GM20431 (cell line): ENCODE results near the gene ELP4.
"Not testable (repeated sequence)": the region's sequence is repeated elsewhere in the genome, so short reads cannot be mapped to it uniquely, and the experiment has no call there.

ENCODE experiments used
- in situ Hi-C: fragments of 300-500 bp; cut with MseI, MboI; formaldehyde crosslinking; loops from one replicate; pipeline ENCODE4 v1.15.0; 2020; ENCODE audit warnings: low sequenced_read_pairs; ENCODE audit not compliant: unreplicated experiment

ELP4 gene

DNA sequence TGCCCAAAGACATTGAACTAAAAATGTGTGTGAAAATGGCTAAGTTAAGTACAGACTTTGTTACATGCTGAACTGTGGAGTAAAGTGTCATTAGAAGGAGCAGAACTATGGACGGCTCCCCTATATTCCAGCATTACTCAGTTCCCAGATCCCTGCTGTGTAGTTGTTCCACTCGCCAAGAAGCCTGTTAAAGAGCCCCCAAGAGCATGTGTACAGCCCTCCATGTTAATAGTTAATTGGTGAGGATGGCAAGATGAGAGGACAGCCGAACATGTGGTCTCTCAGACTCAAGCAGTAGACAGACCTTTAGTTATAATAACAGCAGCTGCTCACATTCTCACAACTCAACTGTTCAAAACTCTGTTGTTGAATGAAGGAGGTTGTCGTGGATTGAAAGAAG lies 127.4 kb downstream of the ELP4 start:
- in situ Hi-C loops, result no loop called here

- in situ Hi-C loops, result no loop called here
Observed at GRCh38 chr11:31640611-31641010, 131.0 kb downstream of the ELP4 start.

DNA sequence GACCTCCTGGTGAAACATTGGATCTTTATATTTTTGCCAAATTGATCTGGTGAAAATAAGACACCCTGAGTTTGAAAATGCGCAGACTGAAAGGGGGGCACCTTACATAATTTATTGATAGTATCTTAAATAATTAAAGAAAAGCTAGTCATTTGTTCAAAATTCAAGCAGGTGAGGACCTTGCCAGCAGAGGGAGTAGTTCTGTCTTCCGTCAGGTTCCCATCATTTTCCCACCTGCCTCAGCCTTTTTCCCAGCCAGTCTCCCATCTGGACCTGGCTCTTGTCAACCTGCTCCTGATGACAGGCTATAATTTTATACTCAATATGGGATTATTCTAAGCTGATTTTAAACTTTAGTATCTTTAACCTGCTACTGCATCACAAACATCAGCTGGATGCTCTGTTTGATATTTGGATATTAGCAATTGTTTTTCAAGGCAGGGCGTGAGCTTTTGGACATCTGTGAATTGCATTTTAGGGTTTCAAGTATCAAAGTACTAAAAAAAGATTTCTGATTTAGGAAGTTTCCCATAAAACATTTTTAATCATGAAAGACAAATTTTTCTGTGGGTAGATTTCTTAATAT lies 132.0 kb downstream of the ELP4 start:
- in situ Hi-C loops, result no loop called here

DNA sequence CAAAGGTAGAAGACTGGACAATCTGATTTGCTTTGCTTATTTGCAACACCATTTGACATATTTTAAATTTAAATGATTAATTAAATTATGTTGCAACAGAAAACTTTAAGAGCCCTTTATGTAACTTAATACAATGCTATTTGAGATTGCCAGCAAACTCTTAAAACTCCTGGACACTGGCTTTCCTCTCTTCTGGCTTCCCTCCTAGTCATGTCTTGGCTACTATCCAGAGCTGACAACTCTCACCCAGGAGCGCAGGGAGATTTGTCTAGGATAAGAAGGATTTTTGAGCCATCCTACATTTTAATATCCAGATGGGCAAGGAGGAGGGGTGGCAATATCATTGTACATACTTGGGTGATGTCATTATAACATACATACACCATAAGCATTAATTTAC lies 134.3 kb downstream of the ELP4 start:
- in situ Hi-C loops, result no loop called here

DNA sequence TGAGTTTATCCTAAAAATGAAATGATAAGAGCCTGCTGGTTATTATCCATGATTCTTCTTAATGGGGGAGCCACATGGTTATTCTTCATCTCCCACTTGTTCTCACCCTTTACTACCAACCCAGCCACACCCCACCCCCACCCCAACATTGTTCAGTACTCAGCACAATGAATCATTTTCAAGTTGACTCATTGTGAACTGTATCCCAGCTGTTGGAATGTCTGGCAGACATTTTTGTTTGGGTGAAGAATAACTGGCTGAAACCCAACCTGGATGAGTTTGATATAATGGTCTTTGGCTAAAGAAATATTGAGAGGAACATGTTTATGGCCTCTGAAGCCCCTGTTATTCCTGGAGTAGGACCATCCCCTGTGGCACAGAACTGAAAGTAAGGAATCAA lies 136.2 kb downstream of the ELP4 start:
- in situ Hi-C loops, result no loop called here

GRCh38 chr11:31646216-31646615 lies 136.6 kb downstream of the ELP4 start:
- in situ Hi-C loops, result no loop called here

DNA sequence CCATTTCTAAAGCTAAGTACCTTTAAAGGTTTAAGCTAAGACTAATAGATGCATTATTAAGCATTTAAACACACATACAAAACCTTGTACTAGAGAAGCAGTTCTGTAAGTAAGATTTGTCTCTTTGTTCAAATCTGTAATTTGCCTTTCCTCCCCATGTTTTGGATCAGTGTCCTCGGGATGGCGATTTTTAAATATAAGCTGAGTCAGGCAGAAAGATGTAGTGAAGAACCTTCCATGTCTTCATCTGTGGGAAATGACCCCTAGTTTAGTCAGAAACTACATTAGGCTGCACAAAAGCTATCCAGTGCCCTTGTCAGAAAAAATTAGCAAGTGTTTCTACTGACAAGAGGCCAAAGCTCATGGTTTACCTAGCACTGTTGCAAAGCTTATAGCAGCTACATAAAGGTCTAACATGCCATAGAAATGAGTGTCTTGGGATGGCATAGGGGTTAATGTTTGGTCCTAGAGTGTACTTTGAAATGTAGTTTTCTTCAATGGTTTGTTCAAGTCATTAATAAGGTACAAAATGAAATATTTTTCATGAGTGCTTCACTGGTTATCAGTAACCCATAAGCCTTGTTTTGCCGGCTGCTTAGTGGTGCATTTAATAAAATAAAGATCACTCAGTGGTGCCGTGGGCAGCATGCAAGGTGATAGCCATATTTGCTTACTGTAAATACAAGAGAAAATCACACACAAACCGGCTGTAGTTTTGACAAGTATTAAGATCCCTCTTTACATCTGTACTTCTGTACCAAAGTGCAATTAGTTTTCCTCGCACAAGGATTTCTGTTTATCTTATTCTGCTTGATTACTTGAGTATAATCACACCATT lies 139.8 kb downstream of the ELP4 start:
- in situ Hi-C loops, result no loop called here

DNA sequence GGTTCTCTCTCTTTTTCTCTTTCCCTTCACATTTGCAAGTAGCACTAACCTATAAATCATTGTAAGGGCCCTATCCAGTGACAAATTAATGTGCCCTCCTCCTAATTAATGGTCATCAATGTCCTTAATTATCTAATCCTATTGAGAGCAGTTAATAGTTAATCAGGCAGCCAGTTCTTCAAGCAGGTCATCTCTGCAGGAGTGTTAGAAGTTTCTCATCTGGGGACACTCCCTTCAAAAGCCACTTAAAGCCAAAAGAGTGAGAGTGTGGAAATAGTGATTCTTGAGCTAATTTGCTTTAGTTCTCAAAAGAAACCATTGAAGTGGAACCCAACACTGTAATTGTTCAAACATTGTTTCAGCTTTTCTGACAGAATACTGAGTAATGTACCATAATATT lies 141.6 kb downstream of the ELP4 start:
- in situ Hi-C loops, result no loop called here

- in situ Hi-C loops, result no loop called here
Observed at GRCh38 chr11:31651822-31652221, 142.3 kb downstream of the ELP4 start.

GRCh38 chr11:31652528-31652927 lies 143.0 kb downstream of the ELP4 start:
- in situ Hi-C loops, result no loop called here

DNA sequence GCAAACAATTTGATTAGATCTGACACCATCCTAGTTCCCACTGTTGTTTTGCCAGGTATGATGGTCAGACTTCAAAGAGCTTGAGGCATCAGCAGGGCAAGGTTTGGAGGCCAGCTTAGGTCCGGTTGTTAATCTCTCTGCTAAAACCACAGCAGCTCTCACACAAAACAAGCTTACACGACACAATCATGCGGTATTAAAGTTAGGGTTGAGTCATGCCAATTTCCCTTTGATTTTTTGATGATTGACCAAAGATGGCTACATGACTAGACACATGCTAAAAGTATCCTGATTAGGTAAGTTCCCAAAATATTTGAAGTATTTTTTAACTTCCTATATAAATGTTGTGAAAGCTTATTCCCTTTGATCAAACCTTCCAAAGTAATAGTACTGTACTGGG lies 145.9 kb downstream of the ELP4 start:
- in situ Hi-C loops, result no loop called here

DNA sequence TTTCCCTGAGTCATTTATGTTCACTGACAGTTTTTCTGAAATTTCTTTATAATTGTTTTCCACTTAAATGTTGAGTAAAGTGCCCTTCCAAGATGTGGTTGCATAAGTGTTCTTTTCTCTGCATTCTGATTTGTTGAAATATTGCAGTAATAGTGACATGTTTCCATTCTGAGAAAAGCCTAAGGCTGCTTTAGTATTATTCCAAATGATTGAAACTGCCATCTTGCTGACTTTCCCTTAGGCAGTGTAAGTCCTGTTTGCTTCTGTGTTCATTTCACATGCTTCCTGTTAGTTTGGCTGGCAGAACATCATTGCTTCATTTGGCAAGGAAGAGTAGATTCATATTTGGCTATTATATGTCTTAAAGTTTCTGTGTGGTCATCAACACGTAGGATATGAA lies 146.5 kb downstream of the ELP4 start:
- in situ Hi-C loops, result no loop called here

DNA sequence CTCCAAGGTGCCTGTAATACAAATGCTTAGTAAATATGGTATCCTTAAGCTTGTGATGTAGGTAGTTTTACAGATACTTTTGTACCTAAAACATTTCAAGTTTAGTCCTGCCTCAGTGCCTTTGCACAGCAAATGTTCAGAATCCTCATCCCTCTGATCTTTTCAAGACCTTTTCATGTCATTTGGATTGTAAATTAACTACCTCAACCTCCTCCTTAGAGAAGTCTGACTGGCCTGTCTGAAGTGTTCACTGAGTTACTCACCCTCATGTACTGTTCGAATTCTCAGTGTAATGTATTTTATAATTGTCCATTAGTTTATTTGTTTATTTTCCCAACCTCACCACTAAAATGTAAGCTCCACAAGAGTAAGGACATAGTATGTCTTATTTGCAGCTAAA lies 147.5 kb downstream of the ELP4 start:
- in situ Hi-C loops, result no loop called here

- in situ Hi-C loops, result no loop called here
Observed at GRCh38 chr11:31664129-31664528, 154.6 kb downstream of the ELP4 start.

DNA sequence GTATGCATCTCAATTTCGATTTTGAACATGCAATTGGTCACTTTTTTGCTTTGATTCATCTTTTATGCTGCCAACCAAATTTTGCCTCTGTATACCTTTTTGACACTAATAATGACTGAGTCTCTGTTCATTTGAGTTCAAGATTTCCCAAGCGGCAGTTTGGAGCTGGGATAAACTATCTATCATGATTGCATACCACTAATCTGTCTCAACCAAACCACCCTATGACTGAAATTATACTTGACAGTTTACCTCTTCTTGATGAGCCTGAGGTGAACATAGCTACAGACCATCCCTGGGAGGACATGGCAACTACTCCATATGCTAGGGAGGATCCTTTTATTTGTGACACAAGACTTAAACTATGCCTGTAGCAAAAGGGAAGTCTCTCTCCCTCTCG lies 155.4 kb downstream of the ELP4 start:
- in situ Hi-C loops, result no loop called here

GRCh38 chr11:31671681-31672080 lies 162.1 kb downstream of the ELP4 start:
- in situ Hi-C loops, result no loop called here

GRCh38 chr11:31673108-31673507 lies 163.5 kb downstream of the ELP4 start:
- in situ Hi-C loops, result not testable (repeated sequence)

DNA sequence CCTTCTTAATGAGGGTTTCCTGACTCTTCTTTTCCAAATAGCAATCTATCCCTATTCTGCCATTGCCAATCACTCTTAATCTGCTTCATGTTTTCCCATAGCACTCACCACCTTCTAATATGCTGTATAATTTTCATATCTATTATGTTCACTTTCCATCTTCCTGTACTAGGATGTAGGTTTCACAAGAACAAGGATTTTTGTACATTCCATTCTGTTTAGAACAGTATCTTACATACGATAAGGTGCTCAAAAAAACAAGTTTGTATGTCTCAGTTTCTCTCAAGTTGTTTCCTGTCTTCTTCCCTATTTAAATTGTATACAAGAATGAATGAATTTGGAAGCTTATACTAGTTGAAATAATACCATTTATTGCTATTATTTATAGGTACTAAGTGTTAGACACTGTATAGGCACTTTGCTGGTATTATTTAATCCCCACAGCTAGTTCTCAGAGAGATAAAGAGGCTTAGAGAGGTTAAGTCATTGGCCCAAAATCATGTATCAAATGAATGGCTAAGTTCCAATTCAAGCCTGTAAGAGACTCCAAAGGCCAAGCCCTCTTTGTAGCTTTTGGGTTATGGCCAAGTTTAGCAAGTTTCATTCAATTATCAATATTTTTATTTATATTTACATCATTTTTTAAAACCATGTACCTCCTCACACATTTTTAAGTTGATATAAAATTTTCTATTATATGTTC lies 166.9 kb downstream of the ELP4 start:
- in situ Hi-C loops, result no loop called here

GRCh38 chr11:31680770-31681169 lies 171.2 kb downstream of the ELP4 start:
- in situ Hi-C loops, result no loop called here

DNA sequence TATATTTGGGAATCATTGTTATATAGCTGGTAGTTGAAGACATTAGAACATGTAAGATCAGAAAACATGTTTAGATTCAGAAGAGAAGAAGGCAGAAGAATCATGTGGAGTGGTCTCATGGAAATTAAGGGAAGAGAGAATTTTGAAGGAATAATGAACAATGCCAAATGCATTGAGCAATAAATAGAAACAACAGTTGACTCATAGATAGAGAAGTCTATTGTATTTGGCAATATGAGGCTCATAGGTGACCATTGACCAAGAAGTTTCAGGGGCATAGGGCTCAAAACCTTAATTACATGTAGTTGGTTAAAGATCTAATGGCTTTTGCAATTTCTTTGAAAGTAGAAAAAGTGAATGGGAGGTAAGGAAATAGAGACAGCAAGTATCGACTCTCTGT lies 177.7 kb downstream of the ELP4 start:
- in situ Hi-C loops, result no loop called here

- in situ Hi-C loops, result no loop called here
Observed at GRCh38 chr11:31687861-31688260, 178.3 kb downstream of the ELP4 start.
